Stimulated activated naive CD4-positive, alpha-beta T cell treated with Interleukin-2 at 50 U/mL for 16 hours (primary cell): ENCODE data around the gene GK.
A peak's percentile ranks its signal among the peaks of the same experiment; 100 is the strongest.
"Not testable (repeated sequence)": the region's sequence is repeated elsewhere in the genome, so short reads cannot be mapped to it uniquely, and the experiment has no call there.

Experiments used
- DNase-seq: peaks from one replicate; lab custom pipeline; 2025; lab: John Stamatoyannopoulos, UW

GK gene

GRCh38 chrX:30653415-30654131, at the start of gene GK:
GK (plus strand) TSS chrX:30653423; CDS start chrX:30653538, 115 bp downstream.
- DNase-seq: peak; percentile 46

- DNase-seq: no peak
Measured at GRCh38 chrX:30607155-30607554, 46.1 kb upstream of the GK start.

GRCh38 chrX:30610026-30610425, 43.2 kb upstream of the GK start:
- DNase-seq: no peak

- no peak for DNase-seq
Measured at GRCh38 chrX:30612250-30612655, 41.0 kb upstream of the GK start.

DNA sequence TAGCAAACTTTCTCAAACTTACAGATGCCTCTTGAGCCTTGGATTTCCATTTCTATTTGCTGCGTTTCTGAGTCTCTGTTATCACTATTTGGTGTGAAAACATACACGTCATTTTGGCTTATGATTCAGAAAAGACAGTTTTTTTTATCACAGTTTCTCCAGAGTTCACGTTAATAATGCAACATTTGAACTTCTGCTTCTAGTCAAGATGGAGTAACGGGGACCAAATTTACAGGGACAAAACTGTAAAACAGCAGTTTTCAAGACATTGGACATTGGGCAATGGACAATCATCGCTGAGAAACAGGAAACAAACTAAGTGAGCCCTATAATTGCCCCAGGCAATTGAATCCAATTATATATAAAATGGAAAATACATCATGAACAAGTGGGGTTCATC, 39.5 kb upstream of the GK start:
- no peak for DNase-seq

DNA sequence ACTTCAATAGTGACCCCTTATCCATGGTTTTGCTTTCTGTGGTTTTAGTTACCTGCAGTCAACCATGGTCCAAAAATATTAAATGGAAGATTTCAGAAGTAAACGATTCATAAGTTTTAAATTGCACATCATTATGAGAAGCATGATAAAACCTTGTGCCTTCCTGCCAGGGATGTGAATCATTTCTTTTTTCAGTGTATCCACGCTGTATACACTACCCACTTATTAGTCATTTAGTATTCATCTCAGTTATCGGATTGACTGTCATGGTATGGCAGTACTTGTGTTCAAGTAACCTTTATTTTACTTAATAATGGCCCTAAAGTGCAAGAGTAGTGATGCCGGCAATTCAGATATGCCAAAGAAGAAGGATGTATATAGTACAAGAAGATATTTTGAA, 38.0 kb upstream of the GK start:
- DNase-seq: no peak

GRCh38 chrX:30618160-30618765, 35.0 kb upstream of the GK start:
- DNase-seq: no peak

DNA sequence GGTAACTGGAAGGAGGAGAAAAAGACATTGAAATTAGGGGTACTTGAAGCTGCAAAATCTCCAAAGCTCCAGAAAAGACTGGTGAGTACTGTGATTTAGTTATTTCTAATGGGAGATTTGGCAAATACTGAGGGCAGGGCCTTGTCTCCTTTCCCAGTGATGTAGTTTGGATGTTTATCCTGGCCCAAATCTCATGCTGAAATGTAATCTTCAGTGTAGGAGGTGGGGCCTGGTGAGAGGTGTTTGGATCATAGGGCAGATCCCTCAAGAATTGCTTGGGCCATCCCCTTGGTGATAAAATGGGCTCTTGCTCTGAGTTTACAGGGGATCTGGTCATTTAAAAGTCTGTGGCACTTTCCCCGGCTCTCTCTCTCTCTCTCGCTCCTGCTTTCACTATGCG, 33.1 kb upstream of the GK start:
- DNase-seq: no peak

DNA sequence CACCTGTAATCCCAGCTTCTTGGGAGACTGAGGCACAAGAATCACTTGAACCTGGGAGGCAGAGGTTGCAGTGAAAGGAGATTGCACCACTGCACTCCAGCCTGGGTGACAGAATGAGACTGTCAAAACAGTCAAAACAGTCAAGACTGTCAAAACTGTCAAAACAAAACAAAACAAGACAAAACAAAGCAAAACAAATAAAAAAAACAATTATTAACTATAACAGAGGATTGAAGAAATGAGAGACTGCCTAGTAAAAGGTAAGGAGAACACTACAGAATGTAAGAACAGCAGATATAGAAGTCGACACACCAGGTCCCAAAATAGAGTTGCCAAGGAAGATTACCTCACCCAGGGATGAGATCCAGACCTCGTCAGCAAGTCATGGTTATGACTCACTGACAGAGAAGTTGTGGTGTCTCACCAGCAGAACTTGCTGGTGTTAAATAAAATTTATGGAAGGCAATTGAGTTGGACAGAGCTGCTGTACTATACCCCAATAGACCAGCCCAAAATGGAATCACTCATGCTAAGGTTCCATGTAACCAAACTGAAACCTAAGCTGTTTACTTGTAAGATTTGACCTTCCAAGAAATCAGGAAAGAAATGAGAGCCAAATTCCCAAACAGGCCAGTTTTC, 32.1 kb upstream of the GK start:
- no peak for DNase-seq

DNA sequence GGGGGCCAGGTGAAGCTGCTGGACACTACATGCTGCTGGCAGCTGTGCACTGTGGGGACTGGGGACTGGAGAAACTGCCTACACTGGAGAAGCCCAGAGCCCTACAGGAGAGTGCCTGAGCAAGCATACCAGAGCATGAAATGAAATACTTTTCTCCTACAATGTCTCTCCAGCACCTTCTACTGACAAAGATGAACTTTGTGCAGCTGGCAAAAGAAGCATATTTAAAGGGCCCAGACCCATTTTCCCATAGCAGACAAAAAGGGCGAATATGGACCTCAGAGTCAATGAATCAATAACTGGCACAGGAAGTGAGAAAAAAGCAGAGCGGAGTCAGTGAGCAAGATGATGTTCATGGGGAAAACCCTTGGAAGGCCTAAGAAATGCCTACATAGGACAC, 30.9 kb upstream of the GK start:
- DNase-seq: no peak

GRCh38 chrX:30626402-30626801, 26.8 kb upstream of the GK start:
- DNase-seq: no peak

- no peak for DNase-seq
Measured at GRCh38 chrX:30627818-30628652, 25.2 kb upstream of the GK start.

GRCh38 chrX:30634070-30634469, 19.2 kb upstream of the GK start:
- DNase-seq: not testable (repeated sequence)

GRCh38 chrX:30635630-30636029, 17.6 kb upstream of the GK start:
- no peak for DNase-seq

- DNase-seq: no peak
Measured at GRCh38 chrX:30637874-30638815, 15.1 kb upstream of the GK start.

DNA sequence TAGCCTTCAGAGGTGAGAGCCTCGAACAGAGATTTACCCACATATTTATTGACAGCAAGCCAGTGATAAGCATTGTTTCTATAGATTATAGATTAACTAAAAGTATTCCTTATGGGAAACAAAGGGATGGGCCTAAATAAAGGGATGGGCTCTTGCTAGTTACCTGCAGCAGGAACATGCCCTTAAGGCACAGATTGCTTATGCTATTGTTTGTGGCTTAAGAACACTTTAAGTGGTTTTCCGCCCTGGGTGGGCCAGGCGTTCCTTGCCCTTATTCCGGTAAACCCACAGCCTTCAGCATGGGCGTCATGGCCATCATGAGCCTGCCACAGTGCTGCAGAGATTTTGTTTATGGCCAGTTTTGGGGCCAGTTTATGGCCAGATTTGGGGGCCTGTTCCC, 13.5 kb upstream of the GK start:
- not testable (repeated sequence) for DNase-seq

DNA sequence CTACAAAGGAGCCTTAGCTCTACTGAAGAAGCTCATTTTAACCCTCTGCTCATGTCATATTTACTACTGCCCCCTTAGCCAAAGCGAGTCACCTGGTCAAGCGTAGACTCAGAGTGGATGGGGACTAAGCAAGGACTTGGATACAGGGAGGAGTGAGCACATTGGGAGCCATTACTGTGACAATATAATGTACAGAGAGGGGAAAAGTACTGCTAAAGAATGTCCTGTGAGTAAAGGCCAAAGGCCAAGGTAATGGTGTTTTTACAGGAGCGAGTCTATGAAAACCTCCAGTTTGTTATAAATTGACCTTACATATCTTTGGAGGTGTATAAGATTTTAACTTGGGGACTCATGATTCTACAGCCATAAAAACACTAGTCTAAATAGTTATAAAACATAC, 10.6 kb upstream of the GK start:
- DNase-seq: no peak

DNA sequence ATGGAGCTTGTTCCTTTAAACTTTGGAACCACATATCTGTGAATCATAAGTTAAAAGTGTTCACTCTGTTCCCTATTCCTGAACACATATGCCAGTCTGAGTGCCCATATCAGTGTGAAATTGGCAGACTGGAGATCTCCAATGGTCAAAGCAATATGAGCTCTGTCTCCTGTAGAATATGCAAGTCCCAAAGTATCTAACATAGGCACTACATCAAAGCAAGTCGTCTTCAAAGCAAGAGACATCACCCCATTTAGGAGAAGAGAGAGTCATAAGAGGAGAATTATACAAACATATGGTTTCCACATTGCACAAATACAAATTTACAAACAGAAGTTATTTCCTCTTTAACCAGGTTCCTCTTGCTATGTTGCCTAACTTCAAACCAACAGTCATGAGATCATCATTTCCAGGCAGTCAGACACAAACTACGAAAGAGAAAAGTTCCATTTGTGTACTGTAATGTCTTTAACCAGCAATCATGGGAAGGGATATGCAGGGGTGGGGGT, 9.9 kb upstream of the GK start:
- no peak for DNase-seq

DNA sequence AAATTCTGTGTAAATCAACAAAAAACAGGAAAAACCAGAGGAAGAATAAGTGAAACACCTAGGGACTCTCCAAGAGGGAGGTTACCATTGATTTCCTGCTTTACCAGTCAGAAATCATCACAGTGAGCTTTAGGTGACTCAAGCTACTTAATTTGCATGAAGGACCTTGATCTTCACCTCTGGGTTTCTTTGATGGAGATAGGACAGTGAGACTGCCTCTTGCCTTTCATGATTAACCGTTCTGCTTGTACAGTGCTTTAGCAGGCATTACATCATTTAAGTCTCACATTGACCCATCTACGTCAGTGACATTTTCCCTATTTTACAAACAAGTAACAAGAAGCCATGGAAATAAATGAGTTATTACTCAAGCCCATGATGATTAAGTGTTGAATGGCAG, 3.4 kb upstream of the GK start:
- no peak for DNase-seq

GRCh38 chrX:30652527-30653414, 452 bp upstream of the GK start:
- DNase-seq: peak; percentile 92
